Activated CD4-positive, alpha-beta T cell treated with anti-CD3 and anti-CD28 coated beads, Interleukin-10, Interleukin-2, amounts not matched to agents 100 ng/mL and 50 ng/mL, durations not matched to agents 16 hours and 8 hours (primary cell): ENCODE data around the gene IL18BP.
A peak's percentile ranks its signal among the peaks of the same experiment; 100 is the strongest.

Experiments
- DNase-seq: peaks from one replicate; pipeline ENCODE4 v3.0.0-alpha.2; 2020

IL18BP gene

GRCh38 chr11:71998649-71999310, at the start of gene IL18BP:
TSS of gene IL18BP (plus strand) at chr11:71998909. CDS start at chr11:71999985, 1,076 bp downstream.
- DNase-seq, result peak; percentile 56

- no peak for DNase-seq
Observed at GRCh38 chr11:71949034-71949433, 49.7 kb upstream of the IL18BP start.

GRCh38 chr11:71951741-71952310, 46.9 kb upstream of the IL18BP start:
- DNase-seq, result no peak

- DNase-seq, result no peak
Observed at GRCh38 chr11:71955898-71956456, 42.7 kb upstream of the IL18BP start.

- peak; percentile 29 for DNase-seq
Observed at GRCh38 chr11:71962428-71963038, 36.2 kb upstream of the IL18BP start.

- DNase-seq, result no peak
Observed at GRCh38 chr11:71963468-71963867, 35.2 kb upstream of the IL18BP start.

GRCh38 chr11:71964641-71965040, 34.1 kb upstream of the IL18BP start:
- no peak for DNase-seq

GRCh38 chr11:71971680-71972079, 27.0 kb upstream of the IL18BP start:
- no peak for DNase-seq

GRCh38 chr11:71976551-71976950, 22.2 kb upstream of the IL18BP start:
- no peak for DNase-seq

GRCh38 chr11:71977090-71977489, 21.6 kb upstream of the IL18BP start:
- no peak for DNase-seq

GRCh38 chr11:71977743-71978418, 20.8 kb upstream of the IL18BP start:
- peak; percentile 59 for DNase-seq

GRCh38 chr11:71979094-71979493, 19.6 kb upstream of the IL18BP start:
- DNase-seq, result no peak

- no peak for DNase-seq
Observed at GRCh38 chr11:71979602-71980001, 19.1 kb upstream of the IL18BP start.

GRCh38 chr11:71986131-71986530, 12.6 kb upstream of the IL18BP start:
- DNase-seq, result peak; percentile 26

- no peak for DNase-seq
Observed at GRCh38 chr11:71987521-71987920, 11.2 kb upstream of the IL18BP start.

- DNase-seq, result no peak
Observed at GRCh38 chr11:71988050-71988449, 10.7 kb upstream of the IL18BP start.

- no peak for DNase-seq
Observed at GRCh38 chr11:71990701-71991100, 8.0 kb upstream of the IL18BP start.

GRCh38 chr11:71991494-71991893, 7.2 kb upstream of the IL18BP start:
- DNase-seq, result no peak

GRCh38 chr11:71992136-71992730, 6.5 kb upstream of the IL18BP start:
- DNase-seq, result no peak

GRCh38 chr11:71994786-71995185, 3.9 kb upstream of the IL18BP start:
- no peak for DNase-seq

- no peak for DNase-seq
Observed at GRCh38 chr11:71995726-71996291, 2.9 kb upstream of the IL18BP start.

GRCh38 chr11:71996517-71996916, 2.2 kb upstream of the IL18BP start:
- no peak for DNase-seq

- no peak for DNase-seq
Observed at GRCh38 chr11:71996946-71997345, 1.8 kb upstream of the IL18BP start.
